AG09309 (cell line): ENCODE data around the gene C1QL2.

ENCODE experiments used
- DNase-seq: peaks from one replicate; pipeline ENCODE4 v3.0.0-alpha.2; 2010; ENCODE audit warnings: low read depth
- H3K4me3 ChIP-seq: 2 replicates; pipeline ENCODE4 v1.5.1; 2011; ENCODE audit warnings: mild to moderate bottlenecking, low read depth, low read length, moderate library complexity; ENCODE audit not compliant: control insufficient read depth
- TF ChIP-seq, protein P1 (sequence below): IDR thresholded peaks from 2 replicates; pipeline ENCODE4 v1.5.1; 2011; ENCODE audit warnings: mild to moderate bottlenecking, low read depth, low read length, inconsistent platforms; ENCODE audit not compliant: insufficient read depth, control insufficient read depth; ENCODE audit errors: missing control alignments

The C1QL2 gene

DNA sequence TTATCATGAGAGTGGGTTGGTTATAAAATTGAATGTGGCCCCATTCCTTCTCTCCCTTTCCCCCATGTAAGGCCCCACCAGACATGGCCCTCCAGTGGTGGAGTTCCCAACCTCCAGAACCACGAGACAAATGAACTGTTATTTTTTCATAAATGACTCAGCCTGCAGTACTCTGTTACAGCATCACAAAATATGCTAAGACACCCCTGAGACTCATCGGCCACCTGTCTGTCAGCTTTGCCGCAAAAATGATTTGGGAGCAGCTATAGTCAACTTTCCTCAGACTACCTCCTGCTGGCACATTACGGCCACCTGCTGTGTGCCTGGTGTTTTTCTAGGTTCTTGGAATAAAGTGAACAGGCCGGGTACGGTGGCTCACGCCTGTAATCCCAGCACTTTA is 21.4 kb upstream of the C1QL2 start:
- H3K4me3 ChIP-seq, result no peak overlapping the region
- TF ChIP-seq, protein P1, sequence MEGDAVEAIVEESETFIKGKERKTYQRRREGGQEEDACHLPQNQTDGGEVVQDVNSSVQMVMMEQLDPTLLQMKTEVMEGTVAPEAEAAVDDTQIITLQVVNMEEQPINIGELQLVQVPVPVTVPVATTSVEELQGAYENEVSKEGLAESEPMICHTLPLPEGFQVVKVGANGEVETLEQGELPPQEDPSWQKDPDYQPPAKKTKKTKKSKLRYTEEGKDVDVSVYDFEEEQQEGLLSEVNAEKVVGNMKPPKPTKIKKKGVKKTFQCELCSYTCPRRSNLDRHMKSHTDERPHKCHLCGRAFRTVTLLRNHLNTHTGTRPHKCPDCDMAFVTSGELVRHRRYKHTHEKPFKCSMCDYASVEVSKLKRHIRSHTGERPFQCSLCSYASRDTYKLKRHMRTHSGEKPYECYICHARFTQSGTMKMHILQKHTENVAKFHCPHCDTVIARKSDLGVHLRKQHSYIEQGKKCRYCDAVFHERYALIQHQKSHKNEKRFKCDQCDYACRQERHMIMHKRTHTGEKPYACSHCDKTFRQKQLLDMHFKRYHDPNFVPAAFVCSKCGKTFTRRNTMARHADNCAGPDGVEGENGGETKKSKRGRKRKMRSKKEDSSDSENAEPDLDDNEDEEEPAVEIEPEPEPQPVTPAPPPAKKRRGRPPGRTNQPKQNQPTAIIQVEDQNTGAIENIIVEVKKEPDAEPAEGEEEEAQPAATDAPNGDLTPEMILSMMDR, result no peak
- no peak for DNase-seq

DNA sequence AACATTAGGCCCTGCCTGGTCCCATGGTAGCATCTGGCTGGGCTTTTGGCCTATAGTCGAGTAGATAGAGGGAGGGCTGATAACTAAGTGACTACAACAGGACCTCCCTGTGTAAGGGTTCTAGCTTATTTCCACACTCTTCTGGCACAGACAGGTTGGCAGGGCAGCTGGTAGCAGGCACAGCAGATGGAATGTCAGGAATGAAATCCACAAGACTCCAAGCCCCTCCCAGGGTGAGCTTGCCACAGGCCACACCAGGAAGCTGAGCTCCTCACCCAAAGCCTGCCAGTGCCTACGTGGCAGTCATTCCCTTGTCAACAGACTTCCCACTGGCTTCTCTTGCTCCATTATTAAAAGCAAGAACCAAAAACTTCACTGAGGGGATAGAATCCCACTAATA is 20.7 kb upstream of the C1QL2 start:
- DNase-seq, result peak; percentile 38
- H3K4me3 ChIP-seq, result no peak overlapping the region
- TF ChIP-seq, protein P1, result no peak

DNA sequence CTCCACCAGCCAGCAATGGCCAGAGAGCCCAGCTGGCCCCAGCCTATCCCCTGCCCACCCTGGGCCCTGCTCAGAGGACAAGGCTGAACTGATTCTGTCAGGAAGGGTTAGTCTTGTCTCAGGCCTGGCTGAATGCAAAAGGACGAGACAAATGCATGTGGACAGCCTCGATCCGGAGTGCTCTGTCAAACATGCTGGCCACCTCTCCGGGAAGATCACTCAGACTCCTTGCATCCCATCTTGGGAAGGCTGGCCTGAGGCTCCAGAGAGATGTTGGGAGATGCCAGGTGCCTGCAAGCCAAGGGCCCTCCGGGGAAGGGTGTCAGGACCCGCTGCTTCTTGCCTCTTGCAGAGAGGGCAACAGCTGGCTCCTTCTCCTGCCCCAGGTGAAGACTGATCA is 20.2 kb upstream of the C1QL2 start:
- TF ChIP-seq, protein P1, result no peak
- DNase-seq, result no peak
- no peak overlapping the region for H3K4me3 ChIP-seq

DNA sequence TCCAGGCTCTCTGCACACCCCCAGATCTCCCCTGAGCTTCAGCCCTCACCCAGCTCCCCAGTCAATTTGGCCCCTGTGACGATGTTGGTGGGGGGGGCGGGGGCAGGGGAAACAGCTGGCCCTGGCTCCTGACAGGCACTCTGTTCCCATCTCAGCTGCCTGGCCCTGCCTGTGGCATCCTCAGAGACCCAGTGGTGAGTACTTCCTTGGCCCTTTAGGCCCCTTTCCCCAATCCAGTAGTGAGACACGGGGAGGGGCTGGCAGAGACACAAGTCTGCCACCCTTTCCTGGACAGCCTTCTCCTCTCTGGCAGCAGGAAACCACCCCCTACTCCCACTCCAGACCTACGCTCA is 19.3 kb upstream of the C1QL2 start:
- no peak overlapping the region for H3K4me3 ChIP-seq

DNA sequence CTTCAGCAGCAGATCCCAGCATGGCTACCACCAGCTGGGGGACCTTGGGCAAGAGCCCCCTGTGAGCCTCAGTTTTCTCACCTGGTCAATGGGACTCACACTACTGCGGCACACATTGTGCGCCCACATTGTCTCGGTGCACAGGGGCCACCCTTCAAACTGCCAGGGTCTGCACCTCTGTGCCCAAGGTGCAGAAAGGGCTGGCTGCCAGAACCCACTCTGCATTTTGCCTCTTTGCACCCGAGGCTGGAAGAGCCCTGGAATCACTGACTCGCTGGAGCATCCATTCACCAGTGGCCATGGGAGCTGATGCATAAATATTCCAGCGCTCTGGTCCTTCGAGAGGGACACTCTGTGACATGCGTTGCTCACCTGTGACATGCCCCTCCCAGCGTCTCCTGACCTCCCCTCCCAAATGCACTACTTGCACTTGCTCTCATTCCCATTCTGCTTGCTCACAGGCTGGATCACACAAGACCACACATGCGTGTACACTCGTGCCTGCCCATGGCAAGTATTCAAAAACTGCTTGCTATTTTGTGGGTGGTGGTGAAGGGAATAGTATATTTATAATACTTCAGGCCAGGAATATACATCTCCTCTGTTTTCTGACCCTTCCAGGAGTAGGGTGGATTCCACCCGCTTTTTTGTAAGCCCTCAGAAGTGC is 18.8 kb upstream of the C1QL2 start:
- no peak overlapping the region for H3K4me3 ChIP-seq

More for the DNA sequence above, 19.3 kb upstream of the C1QL2 start:
- no peak for DNase-seq
- TF ChIP-seq, protein P1, result no peak

DNA sequence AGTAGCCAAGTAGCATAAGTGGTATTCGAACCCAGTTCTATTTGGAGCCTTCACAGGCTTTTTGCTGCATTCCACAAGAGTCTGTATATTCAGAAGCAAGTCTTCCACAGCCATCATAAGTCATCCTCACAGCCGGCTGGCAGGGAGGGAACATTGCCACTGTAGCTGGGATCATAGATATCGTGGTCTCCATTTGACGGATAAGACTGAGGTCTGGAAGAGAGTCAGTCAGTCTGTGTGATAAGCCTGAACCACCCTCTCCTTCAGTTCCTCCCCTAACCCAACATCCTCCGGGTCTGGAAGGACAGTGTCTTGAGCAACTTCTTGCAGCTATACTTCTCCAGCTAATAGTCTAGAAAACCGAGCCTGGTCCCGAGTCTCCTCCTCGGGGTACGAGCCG is 17.0 kb upstream of the C1QL2 start:
- TF ChIP-seq, protein P1, result no peak
- H3K4me3 ChIP-seq, result no peak overlapping the region
- no peak for DNase-seq

More for the DNA sequence above, 18.8 kb upstream of the C1QL2 start:
- TF ChIP-seq, protein P1, result no peak
- no peak for DNase-seq

DNA sequence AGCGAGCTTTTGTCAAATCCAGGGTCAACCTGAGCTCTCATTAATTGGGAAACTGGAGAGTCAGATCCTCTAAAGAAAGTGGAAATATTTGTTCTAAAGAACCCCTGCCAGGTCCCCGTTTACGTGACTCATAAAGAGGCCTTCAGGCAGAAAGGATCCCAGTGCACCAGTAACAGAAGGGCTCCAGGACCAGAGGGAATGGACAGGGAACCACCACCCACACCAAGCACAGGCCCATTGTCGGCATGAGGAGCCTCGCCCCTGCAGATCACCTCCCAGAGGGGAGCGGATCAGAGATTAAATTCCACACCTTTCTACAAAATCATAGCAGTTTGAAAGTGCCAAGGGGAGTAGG is 16.4 kb upstream of the C1QL2 start:
- no peak for DNase-seq
- H3K4me3 ChIP-seq, result no peak overlapping the region
- TF ChIP-seq, protein P1, result no peak
